ENCODE measurements around the gene ZFAND2B.
"Not testable (repeated sequence)": the region's sequence is repeated elsewhere in the genome, so short reads cannot be mapped to it uniquely, and the experiment has no call there.

ZFAND2B gene

GRCh38 chr2:219253753-219254589, 47.4 kb downstream of the ZFAND2B start, which contains the start of gene TUBA4A:
Gene TUBA4A, minus strand, starts transcription at chr2:219253918. Its CDS starts 60 bp downstream, at chr2:219253858.
- peaks cover 43% of the 10 kb centered on the region for H3K36me3 Mint-ChIP-seq (ENCODE audit: low read depth)
- peaks cover 42% of the 10 kb centered on the region for H3K4me1 Mint-ChIP-seq (ENCODE audit: low read depth)
- no peaks in the 10 kb centered on the region for H3K9me3 Mint-ChIP-seq
- H3K4me3 Mint-ChIP-seq: peak within 1 kb of the TSS; percentile 99
- H3K27me3 Mint-ChIP-seq (ENCODE audit: low read depth): no peaks in the 10 kb centered on the region
- H3K27ac Mint-ChIP-seq: peak within 1 kb of the TSS; percentile 97

DNA sequence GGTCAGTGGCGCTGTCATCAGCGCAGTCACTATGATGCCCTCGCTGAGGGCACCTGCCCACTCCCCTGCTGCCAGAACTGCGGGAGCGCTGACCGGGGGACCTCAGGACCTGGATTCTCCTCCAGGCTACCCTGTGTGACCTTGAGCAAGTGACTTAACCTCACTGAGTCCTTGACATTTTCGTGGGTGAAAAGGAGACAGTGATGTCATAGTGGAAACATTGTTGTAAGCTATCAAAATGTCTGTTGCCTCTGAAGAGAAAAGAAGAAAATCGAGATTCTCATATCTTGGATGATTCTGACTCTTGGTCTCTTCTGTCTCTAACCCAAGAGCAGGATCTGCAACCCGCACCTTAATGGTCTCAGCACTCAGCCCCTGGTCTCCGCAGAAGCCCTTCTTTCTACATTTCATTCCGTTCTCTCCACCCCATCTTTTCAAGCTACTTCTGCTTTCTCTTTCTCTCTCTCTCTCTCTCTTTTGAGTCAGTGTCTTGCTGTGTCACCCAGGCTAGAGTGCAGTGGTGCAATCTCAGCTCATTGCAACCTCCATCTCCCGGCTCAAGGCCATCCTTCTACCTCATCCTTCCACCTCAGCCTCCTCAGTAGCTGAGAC, 48.1 kb downstream of the ZFAND2B start:
- peaks cover 3% of the 10 kb centered on the region for H3K27me3 Mint-ChIP-seq (ENCODE audit: low read depth)
- peaks cover 35% of the 10 kb centered on the region for H3K36me3 Mint-ChIP-seq (ENCODE audit: low read depth)
- peaks cover 35% of the 10 kb centered on the region for H3K4me1 Mint-ChIP-seq (ENCODE audit: low read depth)
- no peaks in the 10 kb centered on the region for H3K9me3 Mint-ChIP-seq
- H3K27ac Mint-ChIP-seq: peak overlapping the region; percentile 95
- peak overlapping the region; percentile 83 for H3K4me3 Mint-ChIP-seq

DNA sequence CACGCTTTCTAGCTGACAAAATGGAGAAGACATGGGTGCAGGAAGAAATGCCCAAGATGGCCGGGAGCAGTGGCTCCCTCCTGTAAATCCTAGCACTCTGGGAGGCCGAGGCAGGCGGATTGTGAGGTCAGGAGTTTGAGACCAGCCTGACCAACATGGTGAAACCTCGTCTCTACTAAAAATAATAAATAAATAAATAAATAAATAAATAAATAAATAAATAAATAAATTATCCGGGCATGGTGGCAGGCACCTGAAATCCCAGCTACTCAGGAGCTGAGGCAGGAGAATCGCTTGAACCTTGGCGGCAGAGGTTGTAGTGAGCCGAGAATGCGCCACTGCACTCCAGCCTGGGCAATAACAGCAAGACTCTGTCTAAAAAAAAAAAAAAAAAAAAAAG, 52.4 kb downstream of the ZFAND2B start:
- H3K27ac Mint-ChIP-seq; H3K36me3 Mint-ChIP-seq (ENCODE audit: low read depth); H3K4me3 Mint-ChIP-seq; H3K9me3 Mint-ChIP-seq: not testable (repeated sequence)
- H3K4me1 Mint-ChIP-seq (ENCODE audit: low read depth): peaks cover 11% of the 10 kb centered on the region
- H3K27me3 Mint-ChIP-seq (ENCODE audit: low read depth): peaks cover 31% of the 10 kb centered on the region

Measured in T-helper 1 cell treated with Interleukin-12 subunit alpha and Interleukin-12 subunit beta and Interleukin-4 antibody, amounts not matched to agents 30 μg/mL and 1 μg/mL, for 36 hours (primary cell).